ENCODE measurements around the gene MARCKS.

MARCKS gene

GRCh38 chr6:113837170-113837569 is 20.0 kb upstream of the MARCKS start:
- TF ChIP-seq, protein P1, sequence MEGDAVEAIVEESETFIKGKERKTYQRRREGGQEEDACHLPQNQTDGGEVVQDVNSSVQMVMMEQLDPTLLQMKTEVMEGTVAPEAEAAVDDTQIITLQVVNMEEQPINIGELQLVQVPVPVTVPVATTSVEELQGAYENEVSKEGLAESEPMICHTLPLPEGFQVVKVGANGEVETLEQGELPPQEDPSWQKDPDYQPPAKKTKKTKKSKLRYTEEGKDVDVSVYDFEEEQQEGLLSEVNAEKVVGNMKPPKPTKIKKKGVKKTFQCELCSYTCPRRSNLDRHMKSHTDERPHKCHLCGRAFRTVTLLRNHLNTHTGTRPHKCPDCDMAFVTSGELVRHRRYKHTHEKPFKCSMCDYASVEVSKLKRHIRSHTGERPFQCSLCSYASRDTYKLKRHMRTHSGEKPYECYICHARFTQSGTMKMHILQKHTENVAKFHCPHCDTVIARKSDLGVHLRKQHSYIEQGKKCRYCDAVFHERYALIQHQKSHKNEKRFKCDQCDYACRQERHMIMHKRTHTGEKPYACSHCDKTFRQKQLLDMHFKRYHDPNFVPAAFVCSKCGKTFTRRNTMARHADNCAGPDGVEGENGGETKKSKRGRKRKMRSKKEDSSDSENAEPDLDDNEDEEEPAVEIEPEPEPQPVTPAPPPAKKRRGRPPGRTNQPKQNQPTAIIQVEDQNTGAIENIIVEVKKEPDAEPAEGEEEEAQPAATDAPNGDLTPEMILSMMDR (IDR thresholded peaks at IDR 0.05), result no peak

GRCh38 chr6:113842165-113842564 is 15.0 kb upstream of the MARCKS start:
- TF ChIP-seq, protein P1 (IDR thresholded peaks at IDR 0.05), result no peak

DNA sequence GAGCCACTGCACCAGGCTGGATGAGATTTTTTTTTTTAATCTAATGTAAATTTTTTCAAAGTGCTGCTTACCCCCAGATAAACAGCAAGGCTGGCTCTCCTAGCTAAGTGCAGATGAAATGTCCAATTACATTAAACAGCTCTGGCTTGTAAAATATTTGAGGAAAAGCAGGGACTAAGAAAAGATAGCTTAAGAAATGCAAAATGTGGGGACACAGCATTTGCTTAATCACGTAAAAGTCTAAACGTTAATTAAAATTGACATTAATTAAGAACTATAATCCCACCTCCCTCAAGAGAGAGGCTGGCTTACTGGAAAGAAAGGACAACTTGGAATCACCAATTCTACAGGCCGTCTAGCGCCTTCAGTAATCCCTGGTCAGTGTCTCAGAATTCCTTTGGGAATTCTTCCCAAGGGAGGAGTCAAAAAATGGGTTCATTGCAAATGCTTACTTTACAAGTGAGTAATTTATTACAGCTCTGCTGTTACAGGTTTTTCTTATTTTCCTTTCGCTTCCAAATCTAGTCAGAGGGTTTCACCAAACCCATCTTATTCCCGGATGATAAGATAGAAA is 13.6 kb upstream of the MARCKS start:
- TF ChIP-seq, protein P1 (IDR thresholded peaks at IDR 0.05), result no peak

DNA sequence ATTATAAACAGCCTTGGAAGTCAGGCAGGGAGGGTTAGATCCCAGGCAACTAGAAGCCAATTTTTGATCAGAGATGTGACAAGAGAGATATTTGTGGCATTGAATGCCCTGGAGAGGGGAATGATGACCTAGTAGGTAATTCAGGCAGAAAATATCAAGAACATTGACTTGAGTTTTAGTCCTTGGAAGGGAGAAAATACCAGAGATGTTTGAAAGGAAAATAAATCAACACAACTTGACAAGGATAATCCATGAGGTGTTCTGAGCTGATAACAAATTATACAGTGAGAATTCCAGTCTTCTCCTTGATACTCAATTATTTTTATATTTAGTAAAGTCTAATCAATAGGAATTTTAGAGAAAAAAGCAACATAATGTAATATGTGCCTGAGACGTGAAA is 10.6 kb upstream of the MARCKS start:
- TF ChIP-seq, protein P1 (IDR thresholded peaks at IDR 0.05), result no peak

DNA sequence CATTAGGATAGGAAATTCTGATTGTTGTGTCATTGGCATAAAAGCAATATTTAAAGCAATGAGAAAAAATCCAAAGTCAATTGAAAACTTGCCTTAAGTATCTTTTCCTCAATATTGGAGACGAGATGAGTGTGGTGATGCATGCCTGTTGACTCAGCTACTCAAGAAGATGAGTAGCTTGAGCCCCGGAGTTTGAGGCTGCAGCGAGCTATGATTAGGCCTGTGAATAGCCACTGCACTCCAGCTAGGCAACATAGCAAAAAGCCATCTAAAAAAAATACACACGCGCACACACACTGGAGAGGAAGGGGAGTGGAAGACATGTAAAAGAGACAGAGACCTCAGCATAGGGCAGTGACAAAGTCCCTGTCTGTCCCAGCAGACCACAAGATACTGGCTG is 9.7 kb upstream of the MARCKS start:
- TF ChIP-seq, protein P1 (IDR thresholded peaks at IDR 0.05), result no peak

- TF ChIP-seq, protein P1 (IDR thresholded peaks at IDR 0.05), result no peak
These were observed 8.9 kb upstream of the MARCKS start for GRCh38 chr6:113848280-113848679.

DNA sequence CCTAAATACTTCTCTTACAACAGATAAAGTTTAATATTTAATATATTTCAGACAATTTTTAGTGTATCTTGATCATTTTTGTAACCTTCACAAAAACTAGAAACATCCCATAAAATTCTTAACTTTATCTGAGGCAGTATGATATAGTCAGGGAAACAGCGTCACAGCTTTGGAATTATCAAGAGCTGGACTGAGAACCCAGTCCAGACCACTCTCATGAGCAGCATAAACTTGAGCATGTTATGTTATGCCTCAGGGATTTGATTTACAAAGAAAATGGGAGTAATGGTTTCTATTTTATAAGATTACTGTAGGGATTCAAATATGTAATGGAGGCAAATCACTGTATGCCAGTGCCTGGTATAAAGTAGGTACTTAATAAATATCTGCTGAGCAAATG is 8.3 kb upstream of the MARCKS start:
- TF ChIP-seq, protein P1 (IDR thresholded peaks at IDR 0.05), result no peak

DNA sequence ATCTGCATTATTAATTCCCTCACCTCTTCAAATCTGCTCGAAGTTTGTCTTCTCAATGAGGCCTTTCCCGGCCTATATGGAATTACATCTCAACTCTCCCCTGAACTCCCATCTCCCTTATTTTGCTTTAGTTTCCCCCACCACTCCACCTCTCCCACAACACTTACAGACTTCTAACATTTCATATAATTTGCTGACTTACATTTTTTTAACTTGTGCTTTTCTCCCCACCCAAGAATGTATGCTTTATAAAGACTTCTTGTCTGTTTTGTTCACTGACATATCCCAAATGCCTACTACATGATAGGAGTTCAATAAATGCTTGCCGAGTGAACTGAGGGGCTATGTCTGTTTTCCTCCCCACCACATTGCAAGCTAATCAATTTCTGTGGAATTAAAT is 3.9 kb upstream of the MARCKS start:
- TF ChIP-seq, protein P1 (IDR thresholded peaks at IDR 0.05), result no peak

All from LNCAP (cell line).